Activated T-cell treated with anti-CD3 and anti-CD28 coated beads for 4 hours (primary cell): Measurements from ENCODE around the gene EED.
"Not testable (repeated sequence)": the region's sequence is repeated elsewhere in the genome, so short reads cannot be mapped to it uniquely, and the experiment has no call there.

Experiments
- DNase-seq: peaks from one replicate; pipeline ENCODE4 v3.0.0-alpha.2; 2020

Gene EED

DNA sequence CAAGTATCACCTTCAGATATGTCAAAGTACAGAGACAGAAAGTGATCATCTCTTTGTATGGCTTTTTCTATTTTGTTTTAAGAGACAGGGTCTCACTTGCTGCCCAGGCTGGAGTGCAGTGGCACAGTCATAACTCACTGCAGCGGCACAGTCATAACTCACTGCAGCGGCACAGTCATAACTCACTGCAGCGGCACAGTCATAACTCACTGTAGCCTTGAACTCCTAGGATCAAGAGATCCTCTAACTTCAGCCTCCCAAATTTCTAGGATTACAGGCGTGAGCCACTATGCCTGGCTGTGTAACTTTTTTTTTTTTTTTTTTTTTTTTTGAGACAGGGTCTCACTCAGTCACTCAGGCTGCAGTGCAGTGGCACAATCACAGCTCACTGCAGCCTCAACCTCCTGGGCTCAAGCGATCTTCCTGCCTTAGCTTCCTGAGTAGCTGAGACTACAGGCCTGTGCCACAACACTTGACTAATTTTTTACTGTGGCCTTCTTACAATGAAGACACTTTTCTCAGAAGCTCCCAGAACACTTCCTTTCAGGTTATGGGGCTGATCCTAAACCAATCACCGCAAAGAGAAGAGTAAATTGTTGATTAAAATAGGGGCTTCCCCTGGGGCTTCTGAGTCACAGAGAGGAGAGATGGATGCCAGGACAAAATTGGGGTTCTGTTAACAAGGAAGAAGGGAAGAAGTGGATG lies 48.5 kb downstream of the EED start:
- no peak for DNase-seq

- DNase-seq, result no peak
These were observed 49.5 kb downstream of the EED start for GRCh38 chr11:86294026-86294425.

DNA sequence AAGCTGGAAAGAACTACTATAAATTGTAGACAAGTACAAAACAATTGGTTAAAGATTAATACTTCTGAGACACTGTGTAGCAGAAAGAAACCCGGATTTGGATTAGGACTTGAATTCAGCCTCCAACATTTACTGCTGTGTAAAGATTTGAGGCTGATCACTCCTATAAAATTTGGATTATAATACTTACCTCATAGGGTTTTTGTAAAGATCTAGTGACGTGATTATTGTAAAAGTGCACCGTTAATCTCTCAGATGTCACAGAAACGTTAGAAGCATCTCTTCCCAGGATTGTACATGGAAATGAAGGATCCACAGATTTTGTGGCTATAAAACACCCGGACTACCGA lies 57.2 kb downstream of the EED start:
- no peak for DNase-seq

DNA sequence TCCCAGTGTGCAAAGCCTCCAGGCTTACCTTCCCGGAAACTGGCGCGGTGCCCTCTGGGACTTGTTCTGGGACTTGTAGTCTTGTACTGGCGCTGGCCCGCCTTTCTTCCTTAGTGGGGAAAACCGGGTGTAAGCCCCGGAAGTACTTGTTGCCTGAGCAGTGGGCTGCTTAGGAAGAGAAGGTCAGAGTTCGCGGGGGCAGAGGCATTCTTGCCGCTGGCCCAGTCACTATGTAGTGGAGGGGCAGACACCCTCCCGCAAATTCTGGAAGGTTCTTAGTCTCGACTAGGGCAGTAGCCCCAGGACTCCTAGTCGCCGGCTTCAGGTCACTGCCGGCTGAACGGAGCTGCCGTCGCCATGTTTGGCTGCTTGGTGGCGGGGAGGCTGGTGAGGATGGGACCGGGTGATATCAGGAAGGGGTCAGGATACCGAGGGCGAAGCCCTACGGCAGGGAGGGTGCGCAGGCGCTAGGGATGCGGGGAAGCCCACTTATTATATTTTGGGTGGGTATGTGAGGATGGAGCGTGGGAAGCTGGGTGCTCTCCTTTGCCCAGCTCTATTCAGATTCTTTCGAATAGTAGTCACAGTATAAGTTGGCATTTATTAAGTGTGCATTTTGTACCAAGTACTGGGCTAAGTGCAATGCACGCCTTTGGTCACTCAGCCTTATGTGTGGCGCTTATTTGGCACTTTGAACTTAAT lies 57.7 kb downstream of the EED start, which contains the start of gene HIKESHI:
Gene HIKESHI (plus strand): TSS at position 149 of the 702 bp plus-strand sequence. CDS start 209 bp downstream, at position 358.
- peak; percentile 85 for DNase-seq

DNA sequence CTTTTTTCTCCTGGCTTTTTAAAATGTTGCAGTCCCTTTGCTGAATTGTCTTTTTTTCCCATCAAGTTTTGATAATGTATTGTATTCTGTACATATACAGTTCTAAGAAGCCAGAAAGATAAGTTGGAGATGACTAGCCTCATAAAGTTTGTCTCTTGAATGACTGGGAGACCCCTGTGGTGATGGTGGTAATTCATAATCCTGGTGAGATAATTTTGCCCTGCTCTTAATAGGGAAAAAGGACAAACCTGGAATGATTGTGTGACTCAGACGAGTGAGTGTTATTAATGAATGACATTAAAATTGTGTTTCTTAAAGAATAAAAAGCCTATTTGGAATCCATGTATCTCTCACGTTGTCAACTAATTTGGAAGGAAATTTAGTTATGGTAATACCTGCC lies 58.7 kb downstream of the EED start:
- DNase-seq, result no peak

DNA sequence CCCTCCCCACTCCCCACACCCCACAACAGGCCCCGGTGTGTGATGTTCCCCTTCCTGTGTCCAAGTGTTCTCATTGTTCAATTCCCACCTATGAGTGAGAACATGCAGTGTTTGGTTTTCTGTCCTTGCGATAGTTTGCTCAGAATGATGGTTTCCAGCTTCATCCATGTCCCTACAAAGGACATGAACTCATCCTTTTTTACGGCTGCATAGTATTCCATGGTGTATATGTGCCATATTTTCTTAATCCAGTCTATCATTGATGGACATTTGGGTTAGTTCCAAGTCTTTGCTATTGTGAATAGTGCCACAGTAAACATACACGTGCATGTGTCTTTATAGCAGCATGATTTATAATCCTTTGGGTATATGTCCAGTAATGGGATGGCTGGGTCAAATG lies 64.2 kb downstream of the EED start:
- not testable (repeated sequence) for DNase-seq

- DNase-seq, result no peak
These were observed 69.2 kb downstream of the EED start for GRCh38 chr11:86313793-86314192.

DNA sequence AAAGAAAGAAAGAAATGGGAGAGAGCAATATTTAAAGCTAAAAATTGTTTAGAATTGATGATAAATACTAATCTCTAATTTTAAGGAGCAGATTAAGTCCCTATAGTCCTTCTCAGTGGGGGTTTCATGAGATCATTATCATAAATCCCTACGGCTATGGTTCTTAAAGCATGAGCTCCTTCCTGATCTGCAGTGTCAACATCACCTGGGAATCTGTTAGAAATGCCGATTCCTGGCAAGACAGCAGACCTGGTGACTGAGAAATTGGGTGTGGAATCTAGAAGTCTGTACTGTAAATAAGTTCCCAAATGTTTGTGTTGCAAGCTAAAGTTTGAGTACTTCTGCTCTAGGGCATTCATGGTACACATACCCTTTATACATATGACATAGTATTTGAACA lies 70.1 kb downstream of the EED start:
- DNase-seq, result no peak
